K562 (cell line): ENCODE results near the gene TNFAIP3. TPM values are rescaled to one million over a fixed set of nuclear protein-coding genes. Genes with fewer than 3 reads are reported as not detected.

Experiments
- BHLHE40 ChIP-seq: IDR thresholded peaks from 2 replicates; pipeline ENCODE4 v1.6.1; 2011; ENCODE audit warnings: low read length, improper control_type of control experiment
- BRD9 ChIP-seq: fragments of 450-650 bp; IDR thresholded peaks from 2 replicates; pipeline ENCODE4 v1.6.1; 2018; ENCODE audit warnings: low read depth; ENCODE audit not compliant: partially characterized antibody
- FOXM1 ChIP-seq, 2 experiments: fragments of 450-650 bp in 1 of 2; sonication (generic) in 1 of 2; formaldehyde crosslinking in 1 of 2; IDR thresholded peaks; 2 replicates each; pipeline versions ENCODE4 v1.6.1 to v1.9.0; 2017 to 2022; ENCODE audit warnings: low read depth in 2 of 2, mild to moderate bottlenecking in 2 of 2, missing genetic modification reagents in 1 of 2, moderate library complexity in 1 of 2
- MAZ ChIP-seq, 2 experiments: fragments of 450-650 bp in 1 of 2; sonication (generic) in 1 of 2; formaldehyde crosslinking; IDR thresholded peaks in 1 of 2; conservative IDR thresholded peaks in 1 of 2; 2 replicates each; pipeline versions ENCODE4 v1.4.0 to v1.5.0; 2020; ENCODE audit warnings: mild to moderate bottlenecking in 1 of 2, missing genetic modification reagents in 1 of 2
- NR2C2 ChIP-seq, 2 experiments: fragments of 200-800 bp in 1 of 2; sonication (Bioruptor generic) in 1 of 2; sonication (generic) in 1 of 2; formaldehyde crosslinking in 1 of 2; IDR thresholded peaks; 2 replicates each; pipeline versions ENCODE4 v1.6.1 to v1.8.0; 2016 to 2022; ENCODE audit warnings: mild to moderate bottlenecking in 1 of 2, missing compliant biosample characterization in 1 of 2, missing genetic modification characterization in 1 of 2, missing genetic modification reagents in 1 of 2
- TCF3 ChIP-seq: sonication (generic); formaldehyde crosslinking; IDR thresholded peaks from 2 replicates; pipeline ENCODE4 v1.4.0; 2020; ENCODE audit warnings: mild to moderate bottlenecking, missing genetic modification reagents
- TCFL5 ChIP-seq: fragments of 250-450 bp; sonication (Bioruptor Pico); conservative IDR thresholded peaks from 2 replicates; pipeline ENCODE4 v1.6.1; 2021; ENCODE audit warnings: mild to moderate bottlenecking, moderate library complexity, matching md5 sums
- TRIM24 ChIP-seq, 2 experiments: fragments of 450-650 bp; IDR thresholded peaks; 2 replicates each; pipeline ENCODE4 v1.6.1; 2016
- TSHZ1 ChIP-seq: fragments of 250-450 bp; sonication (Bioruptor Pico); IDR thresholded peaks from 2 replicates; pipeline ENCODE4 v1.4.0; 2020; ENCODE audit warnings: mild to moderate bottlenecking, moderate library complexity
- polyA plus RNA-seq, 8 experiments: library from polyadenylated mRNA; depleted of rRNA in 4 of 8; stranded (reverse) in 5 of 8; unstranded in 3 of 8; fragments of >200 nt; fragmentation: Nextera tagmentation in 2 of 8; fragmentation: Illumina TruSeq in 1 of 8; extraction: Ambion mirVana in 2 of 8; extraction: Trizol in 1 of 8; gene quantifications; 2 replicates each; pipeline versions ENCODE4 v1.2.1 to v1.2.3, GENCODE V29; 2011 to 2014; ENCODE audit warnings: inconsistent platforms in 1 of 8, missing spikeins in 1 of 8
- total RNA-seq, 7 experiments: library from RNA; depleted of rRNA in 6 of 7; stranded (reverse); fragments of >200 nt in 6 of 7; fragmentation: Illumina TruSeq in 2 of 7; extraction: Trizol in 2 of 7; gene quantifications; 2 replicates each; pipeline versions ENCODE4 v1.2.1 to v1.2.3, GENCODE V29; 2011 to 2021; ENCODE audit warnings: low replicate concordance in 1 of 7
- TF ChIP-seq, protein P1 (sequence below), 2 experiments: fragments of 450-650 bp; IDR thresholded peaks; 2 replicates each; pipeline ENCODE4 v1.6.1; 2018; ENCODE audit warnings: mild to moderate bottlenecking in 2 of 2, low read depth in 1 of 2; ENCODE audit not compliant: partially characterized antibody in 2 of 2
- TF ChIP-seq, protein P2 (sequence below), 2 experiments: fragments of 450-650 bp; IDR thresholded peaks; 2 replicates each; pipeline ENCODE4 v1.6.1; 2016

The TNFAIP3 gene
- total and polyA plus RNA-seq, 9 of the 15 experiments (the other 6 are each of a cell fraction or from before 2014, with no cell fraction given): 0.79 to 17.0 (median 6.4) TPM

GRCh38 chr6:137866200-137866913, 702 bp upstream of the TNFAIP3 start (continued):
- TF ChIP-seq, protein P1, sequence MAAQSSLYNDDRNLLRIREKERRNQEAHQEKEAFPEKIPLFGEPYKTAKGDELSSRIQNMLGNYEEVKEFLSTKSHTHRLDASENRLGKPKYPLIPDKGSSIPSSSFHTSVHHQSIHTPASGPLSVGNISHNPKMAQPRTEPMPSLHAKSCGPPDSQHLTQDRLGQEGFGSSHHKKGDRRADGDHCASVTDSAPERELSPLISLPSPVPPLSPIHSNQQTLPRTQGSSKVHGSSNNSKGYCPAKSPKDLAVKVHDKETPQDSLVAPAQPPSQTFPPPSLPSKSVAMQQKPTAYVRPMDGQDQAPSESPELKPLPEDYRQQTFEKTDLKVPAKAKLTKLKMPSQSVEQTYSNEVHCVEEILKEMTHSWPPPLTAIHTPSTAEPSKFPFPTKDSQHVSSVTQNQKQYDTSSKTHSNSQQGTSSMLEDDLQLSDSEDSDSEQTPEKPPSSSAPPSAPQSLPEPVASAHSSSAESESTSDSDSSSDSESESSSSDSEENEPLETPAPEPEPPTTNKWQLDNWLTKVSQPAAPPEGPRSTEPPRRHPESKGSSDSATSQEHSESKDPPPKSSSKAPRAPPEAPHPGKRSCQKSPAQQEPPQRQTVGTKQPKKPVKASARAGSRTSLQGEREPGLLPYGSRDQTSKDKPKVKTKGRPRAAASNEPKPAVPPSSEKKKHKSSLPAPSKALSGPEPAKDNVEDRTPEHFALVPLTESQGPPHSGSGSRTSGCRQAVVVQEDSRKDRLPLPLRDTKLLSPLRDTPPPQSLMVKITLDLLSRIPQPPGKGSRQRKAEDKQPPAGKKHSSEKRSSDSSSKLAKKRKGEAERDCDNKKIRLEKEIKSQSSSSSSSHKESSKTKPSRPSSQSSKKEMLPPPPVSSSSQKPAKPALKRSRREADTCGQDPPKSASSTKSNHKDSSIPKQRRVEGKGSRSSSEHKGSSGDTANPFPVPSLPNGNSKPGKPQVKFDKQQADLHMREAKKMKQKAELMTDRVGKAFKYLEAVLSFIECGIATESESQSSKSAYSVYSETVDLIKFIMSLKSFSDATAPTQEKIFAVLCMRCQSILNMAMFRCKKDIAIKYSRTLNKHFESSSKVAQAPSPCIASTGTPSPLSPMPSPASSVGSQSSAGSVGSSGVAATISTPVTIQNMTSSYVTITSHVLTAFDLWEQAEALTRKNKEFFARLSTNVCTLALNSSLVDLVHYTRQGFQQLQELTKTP (IDR thresholded peaks at IDR 0.05; ENCODE audit: low read depth in 1 of 2, partially characterized antibody in 2 of 2): peak; percentile 21 to 73
- TF ChIP-seq BRD9 (peak; percentile 91), TCFL5 (CRISPR knock-in tag) (no peak), BHLHE40 (peak; percentile 93), FOXM1 (IDR thresholded peaks at IDR 0.05; ENCODE audit: low read depth) (peak; percentile 39), FOXM1 (CRISPR knock-in tag; IDR thresholded peaks at IDR 0.05; ENCODE audit: low read depth) (peak; percentile 27; the same call in 1 of the 2 replicates), TCF3 (CRISPR knock-in tag) (peak; percentile 85), TSHZ1 (CRISPR knock-in tag) (no peak), MAZ (CRISPR knock-in tag; conservative IDR thresholded peaks at IDR 0.05 in 1 of 2, IDR thresholded peaks at IDR 0.05 in 1 of 2) (peak in 1 of 2 experiments; percentile 92; a peak in 2 of 4 replicates), NR2C2 (CRISPR knock-in tag; IDR thresholded peaks at IDR 0.05) (no peak), NR2C2 (tag; IDR thresholded peaks at IDR 0.05) (peak; percentile 87), TRIM24 (IDR thresholded peaks at IDR 0.05) (peak; percentile 49 to 77; a peak in 3 of 4 replicates)
- TF ChIP-seq, protein P2, sequence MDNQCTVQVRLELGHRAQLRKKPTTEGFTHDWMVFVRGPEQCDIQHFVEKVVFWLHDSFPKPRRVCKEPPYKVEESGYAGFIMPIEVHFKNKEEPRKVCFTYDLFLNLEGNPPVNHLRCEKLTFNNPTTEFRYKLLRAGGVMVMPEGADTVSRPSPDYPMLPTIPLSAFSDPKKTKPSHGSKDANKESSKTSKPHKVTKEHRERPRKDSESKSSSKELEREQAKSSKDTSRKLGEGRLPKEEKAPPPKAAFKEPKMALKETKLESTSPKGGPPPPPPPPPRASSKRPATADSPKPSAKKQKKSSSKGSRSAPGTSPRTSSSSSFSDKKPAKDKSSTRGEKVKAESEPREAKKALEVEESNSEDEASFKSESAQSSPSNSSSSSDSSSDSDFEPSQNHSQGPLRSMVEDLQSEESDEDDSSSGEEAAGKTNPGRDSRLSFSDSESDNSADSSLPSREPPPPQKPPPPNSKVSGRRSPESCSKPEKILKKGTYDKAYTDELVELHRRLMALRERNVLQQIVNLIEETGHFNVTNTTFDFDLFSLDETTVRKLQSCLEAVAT (IDR thresholded peaks at IDR 0.05): peak; percentile 54 to 62; a peak in 2 of 4 replicates
